Right lobe of liver (tissue), 6 donors: ENCODE data around the gene FNDC3B. TPM values are rescaled to one million over a fixed set of nuclear protein-coding genes. Genes with fewer than 3 reads are reported as not detected.
A peak's percentile ranks its signal among the peaks of the same experiment; 100 is the strongest.
"Not testable (repeated sequence)": the region's sequence is repeated elsewhere in the genome, so short reads cannot be mapped to it uniquely, and the experiment has no call there.

Experiments
- ATAC-seq, 4 donors: fragments of 200-7000 bp; cut with Tn5 transposase; one replicate each; pipeline ENCODE4 v1.9.1; 2020; ENCODE audit warnings: mild to moderate bottlenecking in 4 of 4, moderate library complexity in 4 of 4
- DNase-seq, 3 donors: peaks; one replicate each; pipeline ENCODE4 v3.0.0-alpha.2; 2020
- H3K27ac ChIP-seq, 3 donors: fragments of 200-600 bp; one replicate each; pipeline ENCODE4 v1.8.0; 2022
- H3K27me3 ChIP-seq, 2 donors: fragments of 200-600 bp; one replicate each; pipeline ENCODE4 v1.8.0; 2022
- H3K36me3 ChIP-seq, 4 donors: fragments of 200-600 bp; sonication (generic) in 1 of 4; one replicate each; pipeline versions ENCODE4 v1.5.1 to v1.8.0; 2017 to 2022; ENCODE audit warnings: control low read depth in 1 of 4
- H3K4me1 ChIP-seq, 4 donors: fragments of 200-600 bp; sonication (generic) in 1 of 4; one replicate each; pipeline versions ENCODE4 v1.5.1 to v1.8.0; 2017 to 2022; ENCODE audit warnings: control low read depth in 1 of 4
- H3K4me3 ChIP-seq, 3 donors: fragments of 200-600 bp; one replicate each; pipeline ENCODE4 v1.8.0; 2022
- H3K9me3 ChIP-seq, 4 donors: fragments of 200-600 bp; sonication (generic) in 1 of 4; one replicate each; pipeline versions ENCODE4 v1.5.1 to v1.8.0; 2017 to 2022; ENCODE audit warnings: control low read depth in 1 of 4
- CTCF ChIP-seq, 4 donors: fragments of 200-600 bp in 3 of 4; fragments of 450-650 bp in 1 of 4; IDR thresholded peaks; one replicate each; pipeline versions ENCODE4 v1.5.1 to v1.8.0; 2016 to 2022; ENCODE audit warnings: antibody characterized with exemption in 4 of 4, mild to moderate bottlenecking in 2 of 4
- POLR2A ChIP-seq: fragments of 450-650 bp; IDR thresholded peaks from one replicate; pipeline ENCODE4 v1.6.1; 2017; ENCODE audit warnings: antibody characterized with exemption, mild to moderate bottlenecking
- WGBS: methylation state at CpG from one replicate; pipeline ENCODE4 v1.1.6; 2018; ENCODE audit warnings: low coverage, low lambda C conversion rate; ENCODE audit not compliant: insufficient coverage; ENCODE audit errors: missing lambda C conversion rate; 5-methylcytosine and 5-hydroxymethylcytosine counted together
- intact Hi-C, 2 donors: fragments of 100-400 bp; cut with DNase I; formaldehyde crosslinking; loops; one replicate each; pipeline versions ENCODE4 v1.11.2 to v1.14.1; 2022
- total RNA-seq, 6 experiments: library from RNA; depleted of rRNA in 2 of 6; stranded (reverse); fragments of >200 nt in 2 of 6; fragmentation: NEBNext Ultra II Directional in 3 of 6; extraction: Animal tissue kit (Norgen Biotek cat#: 25700) in 3 of 6; gene quantifications; one replicate each; pipeline versions ENCODE4 v1.1.0 to v1.2.4, GENCODE V29; 2016 to 2023
- donor health status: DM: no; HTN: yes; CAD: no.
- donor health status: DM: no; HTN: no; CAD: no.
- donor health status: DM: no; HTN: no; CAD: no.
- donor health status: DM: no; HTN: yes; CAD: no.
- donor health status: DM: no; HTN: yes; CAD: no.

FNDC3B gene
- total RNA-seq, 6 experiments from 2014 or later, result 40.2 to 184 (median 63.5) TPM

GRCh38 chr3:172364374-172365027 lies 325.1 kb downstream of the FNDC3B start:
- peak in 3 of 4 donors; percentile 9 to 64 (median 45) for ATAC-seq
- intact Hi-C loops, result no loop called here
- WGBS, result 77% methylated on average over 3 of the region's 3 CpGs
- DNase-seq, result peak in 1 of 3 donors; percentile 56
- TF ChIP-seq CTCF (IDR thresholded peaks at IDR 0.05) (no peak), POLR2A (no peak)
- Histone ChIP-seq H3K27me3 (no peaks in the 10 kb centered on the region), H3K36me3 (peaks cover 0 to 43% (median 12%) of the 10 kb centered on the region in 4 donors), H3K4me1 (peaks cover 0 to 8% (median 3%) of the 10 kb centered on the region in 4 donors), H3K4me3 (no peak overlapping the region), H3K27ac (peak overlapping the region in 1 of 3 donors; percentile 35), H3K9me3 (no peaks in the 10 kb centered on the region)

GRCh38 chr3:172365028-172365567 lies 325.7 kb downstream of the FNDC3B start:
- Histone ChIP-seq H3K27me3 (no peaks in the 10 kb centered on the region), H3K27ac (peak overlapping the region in 1 of 3 donors; percentile 24), H3K9me3 (no peaks in the 10 kb centered on the region), H3K4me1 (peaks cover 0 to 10% (median 3%) of the 10 kb centered on the region in 4 donors), H3K4me3 (no peak overlapping the region), H3K36me3 (peaks cover 0 to 43% (median 12%) of the 10 kb centered on the region in 4 donors)
- intact Hi-C loops, result no loop called here
- ATAC-seq, result no peak
- TF ChIP-seq POLR2A (no peak), CTCF (IDR thresholded peaks at IDR 0.05) (no peak)
- 95% methylated on average over 3 of the region's 3 CpGs for WGBS
- no peak for DNase-seq

- Histone ChIP-seq H3K27ac (no peak overlapping the region), H3K27me3 (no peaks in the 10 kb centered on the region), H3K36me3 (peaks cover 0 to 43% (median 7%) of the 10 kb centered on the region in 4 donors), H3K4me3 (no peak overlapping the region), H3K4me1 (peaks cover 0 to 17% (median 3%) of the 10 kb centered on the region in 4 donors), H3K9me3 (no peaks in the 10 kb centered on the region)
- WGBS, result 67% methylated on average over 9 of the region's 9 CpGs
- no peak for TF ChIP-seq POLR2A
- no peak for TF ChIP-seq CTCF (IDR thresholded peaks at IDR 0.05)
- intact Hi-C loops, result no loop called here
- ATAC-seq (peak in 3 of 4 donors; percentile 22 to 42 (median 37)), DNase-seq (no peak)
These were observed 328.1 kb downstream of the FNDC3B start for GRCh38 chr3:172367205-172368105.

- 87% methylated on average over 5 of the region's 5 CpGs for WGBS
- H3K36me3 ChIP-seq, result peaks cover 0 to 33% (median 2%) of the 10 kb centered on the region in 4 donors
- H3K27me3 ChIP-seq, DNase-seq, H3K4me3 ChIP-seq, H3K9me3 ChIP-seq, intact Hi-C loops, ATAC-seq: not testable (repeated sequence)
- peaks cover 0 to 17% (median 3%) of the 10 kb centered on the region in 4 donors for H3K4me1 ChIP-seq
- H3K27ac ChIP-seq, result peak overlapping the region in 1 of 3 donors; percentile 58
These were observed 329.2 kb downstream of the FNDC3B start for GRCh38 chr3:172368556-172368955.
